Fibroblast of the aortic adventitia (primary cell): Measurements from ENCODE around the gene ZNF341. TPM values are rescaled to one million over a fixed set of nuclear protein-coding genes. Genes with fewer than 3 reads are reported as not detected.

Experiments used
- DNase-seq: peaks from one replicate; pipeline ENCODE4 v3.0.0-alpha.2; 2010; ENCODE audit warnings: low read depth
- H3K4me3 ChIP-seq: 2 replicates; pipeline ENCODE4 v1.5.1; 2011; ENCODE audit warnings: low read depth, mild to moderate bottlenecking, control low read depth, low read length, moderate library complexity
- CTCF ChIP-seq: IDR thresholded peaks from 2 replicates; pipeline ENCODE4 v1.5.1; 2011; ENCODE audit warnings: mild to moderate bottlenecking, low read length, control low read depth, inconsistent platforms; ENCODE audit not compliant: insufficient read depth
- total RNA-seq: library from RNA; depleted of rRNA; stranded (reverse); fragments of >200 nt; gene quantifications from 2 replicates; pipeline ENCODE4 v1.2.3, GENCODE V29; 2012; ENCODE audit warnings: low replicate concordance

ZNF341 gene
- total RNA-seq, 1 donor = 1.5 TPM

DNA sequence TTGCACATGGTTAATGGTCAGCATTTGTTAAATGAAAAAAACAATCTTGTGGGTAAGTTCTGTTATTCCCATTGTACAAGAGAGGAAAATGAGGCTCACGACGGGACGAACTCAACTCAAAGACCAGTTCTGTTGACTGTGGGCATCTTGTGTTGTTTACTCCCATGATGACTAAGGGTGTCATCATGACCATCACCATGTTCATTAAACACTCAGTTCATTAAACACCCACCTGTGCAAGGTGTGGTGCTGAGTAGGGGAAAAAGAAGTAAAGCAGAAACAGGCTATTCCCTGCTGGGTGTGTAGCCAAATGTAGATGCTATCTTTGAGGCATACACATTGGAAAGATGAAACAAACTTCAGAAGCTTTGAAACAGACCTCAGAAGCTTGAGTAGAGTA, 83.9 kb downstream of the ZNF341 start:
- H3K4me3 ChIP-seq = no peak overlapping the region
- TF ChIP-seq CTCF = no peak
- no peak for DNase-seq

DNA sequence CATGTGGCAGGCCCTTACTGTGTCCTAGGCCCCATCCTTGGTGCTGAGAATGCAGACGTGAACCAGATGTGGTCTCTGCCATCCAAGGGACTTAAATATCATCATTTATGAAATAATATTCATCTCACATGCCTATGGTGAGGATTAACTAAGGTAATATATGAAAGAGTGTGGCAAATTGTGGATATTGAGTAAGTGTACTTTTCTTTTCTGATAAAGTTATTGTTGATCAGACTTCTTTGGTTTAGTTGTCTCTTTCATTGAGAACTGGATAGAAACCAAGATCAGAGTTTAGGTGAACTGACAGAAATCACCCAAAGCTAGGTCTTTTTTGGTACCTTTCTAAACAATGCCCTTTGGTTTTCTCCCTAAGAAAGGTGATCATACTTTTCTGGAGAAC, 84.4 kb downstream of the ZNF341 start:
- H3K4me3 ChIP-seq = no peak overlapping the region
- DNase-seq = no peak
- no peak for TF ChIP-seq CTCF

- DNase-seq = no peak
- no peak for TF ChIP-seq CTCF
- H3K4me3 ChIP-seq = no peak overlapping the region
Observed at GRCh38 chr20:33817411-33817810, 85.6 kb downstream of the ZNF341 start.

GRCh38 chr20:33819456-33819855, 87.7 kb downstream of the ZNF341 start:
- no peak for TF ChIP-seq CTCF
- no peak for DNase-seq
- H3K4me3 ChIP-seq = no peak overlapping the region

DNA sequence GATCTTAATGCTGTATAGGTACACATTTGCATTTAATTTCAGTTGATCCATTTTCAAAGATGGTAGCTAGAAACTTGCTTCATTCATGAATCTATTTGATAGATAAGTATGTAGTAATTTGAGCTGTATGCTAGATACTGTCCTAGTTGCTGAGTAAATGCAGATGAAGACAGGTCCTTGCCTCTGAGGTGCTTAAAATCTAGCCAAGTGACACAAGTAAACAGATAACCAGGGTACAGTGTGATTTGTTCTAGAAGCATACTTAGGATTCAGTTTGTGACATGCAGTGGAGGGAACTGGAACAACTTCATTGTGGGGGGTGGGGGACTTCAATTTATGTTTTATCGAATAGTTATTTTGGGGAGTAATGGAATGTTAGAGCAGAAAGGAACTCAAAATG, 88.6 kb downstream of the ZNF341 start:
- no peak for DNase-seq
- no peak for TF ChIP-seq CTCF
- H3K4me3 ChIP-seq = no peak overlapping the region

DNA sequence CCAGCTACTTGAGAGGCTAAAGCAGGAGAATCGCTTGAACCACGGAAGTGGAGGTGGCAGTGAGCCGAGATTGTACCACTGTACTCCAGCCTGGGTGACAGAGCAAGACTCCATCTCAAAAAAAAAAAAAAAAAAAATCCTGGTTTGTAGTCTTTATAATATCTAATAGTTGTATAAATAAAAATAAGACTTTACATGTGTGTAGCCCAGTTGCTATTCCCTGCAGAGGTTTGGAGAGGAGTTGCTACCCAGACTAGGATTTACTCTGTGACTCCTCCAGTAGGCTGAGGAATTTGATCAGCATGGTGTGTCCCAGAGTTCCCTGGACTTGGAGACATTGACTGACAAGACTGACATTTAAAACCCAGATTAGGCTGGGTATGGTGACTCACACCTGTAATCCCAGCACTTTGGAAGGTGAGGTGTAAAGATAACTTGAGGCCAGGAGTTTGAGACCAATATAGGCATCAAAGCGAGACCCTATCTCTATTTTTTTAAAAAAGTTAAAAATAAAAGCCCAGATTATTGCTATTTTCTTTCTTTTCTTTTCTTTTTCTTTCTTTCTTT, 89.6 kb downstream of the ZNF341 start:
- TF ChIP-seq CTCF = no peak
- H3K4me3 ChIP-seq = no peak overlapping the region
- no peak for DNase-seq

- TF ChIP-seq CTCF = no peak
- H3K4me3 ChIP-seq = no peak overlapping the region
- no peak for DNase-seq
Observed at GRCh38 chr20:33822423-33822822, 90.6 kb downstream of the ZNF341 start.
